ENCODE data around the gene JAZF1. TPM values are rescaled to one million over a fixed set of nuclear protein-coding genes. Genes with fewer than 3 reads are reported as not detected.

JAZF1 gene
- total RNA-seq, 2 donors from 2014 or later, result 9.3 to 37.4 TPM

DNA sequence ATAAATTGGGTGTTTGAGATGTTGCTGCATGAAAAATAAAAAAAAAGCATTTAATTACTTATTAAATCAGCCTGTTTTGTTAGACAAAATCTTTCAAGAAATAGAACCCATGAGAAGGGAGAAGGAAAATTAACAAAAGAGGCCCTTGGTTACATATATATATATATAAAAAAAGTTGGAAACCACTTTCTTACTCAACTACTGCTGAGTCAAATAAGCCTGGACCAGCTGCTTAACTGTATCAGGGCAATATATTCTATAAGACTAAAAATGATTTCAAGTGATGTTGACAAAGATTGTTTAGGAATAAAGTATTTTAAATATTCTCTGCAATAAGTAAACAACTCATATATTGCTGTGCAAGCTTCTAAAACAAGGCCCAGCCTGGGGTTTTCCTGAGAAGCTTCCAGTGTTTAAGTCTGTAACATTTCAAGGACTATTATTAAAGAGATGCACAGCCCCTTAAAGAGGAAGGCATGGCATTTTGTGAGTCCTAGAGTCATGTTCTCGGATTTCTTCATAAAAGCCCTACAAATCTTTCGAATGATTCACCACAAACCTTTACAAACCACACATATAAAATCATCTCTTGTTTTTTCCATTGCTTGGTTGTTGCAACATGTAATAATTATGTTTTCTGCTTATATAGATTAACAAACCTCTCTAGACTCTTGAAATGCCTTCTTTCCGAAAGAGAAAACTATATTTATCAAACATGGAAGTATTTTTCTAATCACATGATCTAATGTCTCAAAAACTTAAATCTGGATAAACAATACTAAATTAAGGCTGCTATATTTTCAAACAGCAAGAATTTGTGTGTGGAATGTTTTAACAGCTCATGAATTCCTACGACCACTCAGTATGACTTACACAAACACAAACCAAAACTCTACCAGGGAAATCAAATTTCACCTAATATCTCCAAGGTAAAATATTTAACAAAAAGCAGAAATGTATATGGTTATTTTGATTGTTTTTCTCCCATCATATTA, 14.3 kb downstream of the JAZF1 start:
- Histone ChIP-seq H3K9me3 (no peaks in the 10 kb centered on the region), H3K4me1 (replicated peaks) (no peaks in the 10 kb centered on the region), H3K36me3 (no peaks in the 10 kb centered on the region), H3K27me3 (replicated peaks; ENCODE audit: insufficient read depth) (no peaks in the 10 kb centered on the region), H3K4me3 (no peak overlapping the region), H3K27ac (no peak overlapping the region)
- DNase-seq (ENCODE audit: low spot score), result no peak
- no peak for TF ChIP-seq POLR2A (IDR thresholded peaks at IDR 0.05)
- WGBS, result 70% methylated on average over 4 of the region's 4 CpGs
- intact Hi-C loops (cut with DNase I), result no loop called here

DNA sequence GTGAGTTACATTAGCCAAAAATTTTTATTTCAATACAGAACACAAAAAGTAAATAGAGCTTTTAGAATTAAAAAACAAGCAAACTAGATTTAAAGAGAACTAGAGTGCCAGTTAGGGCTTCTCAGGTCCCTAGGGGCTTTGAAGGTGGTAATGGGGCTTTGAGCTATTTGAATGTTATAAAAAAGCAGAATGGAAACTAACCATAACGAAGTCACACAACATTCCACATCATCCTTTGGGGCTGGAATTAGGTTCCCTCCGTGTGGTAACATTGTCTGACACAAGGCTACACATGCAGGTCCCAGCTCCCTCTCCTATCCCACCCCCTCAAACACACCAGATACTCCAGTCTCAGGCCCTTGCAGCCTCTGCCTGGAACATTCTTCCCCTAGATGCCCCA, 15.3 kb downstream of the JAZF1 start:
- DNase-seq (ENCODE audit: low spot score), result no peak
- H3K27me3 ChIP-seq (replicated peaks; ENCODE audit: insufficient read depth), result no peaks in the 10 kb centered on the region
- no peaks in the 10 kb centered on the region for H3K4me1 ChIP-seq (replicated peaks)
- H3K27ac ChIP-seq, result no peak overlapping the region
- TF ChIP-seq, protein P1, sequence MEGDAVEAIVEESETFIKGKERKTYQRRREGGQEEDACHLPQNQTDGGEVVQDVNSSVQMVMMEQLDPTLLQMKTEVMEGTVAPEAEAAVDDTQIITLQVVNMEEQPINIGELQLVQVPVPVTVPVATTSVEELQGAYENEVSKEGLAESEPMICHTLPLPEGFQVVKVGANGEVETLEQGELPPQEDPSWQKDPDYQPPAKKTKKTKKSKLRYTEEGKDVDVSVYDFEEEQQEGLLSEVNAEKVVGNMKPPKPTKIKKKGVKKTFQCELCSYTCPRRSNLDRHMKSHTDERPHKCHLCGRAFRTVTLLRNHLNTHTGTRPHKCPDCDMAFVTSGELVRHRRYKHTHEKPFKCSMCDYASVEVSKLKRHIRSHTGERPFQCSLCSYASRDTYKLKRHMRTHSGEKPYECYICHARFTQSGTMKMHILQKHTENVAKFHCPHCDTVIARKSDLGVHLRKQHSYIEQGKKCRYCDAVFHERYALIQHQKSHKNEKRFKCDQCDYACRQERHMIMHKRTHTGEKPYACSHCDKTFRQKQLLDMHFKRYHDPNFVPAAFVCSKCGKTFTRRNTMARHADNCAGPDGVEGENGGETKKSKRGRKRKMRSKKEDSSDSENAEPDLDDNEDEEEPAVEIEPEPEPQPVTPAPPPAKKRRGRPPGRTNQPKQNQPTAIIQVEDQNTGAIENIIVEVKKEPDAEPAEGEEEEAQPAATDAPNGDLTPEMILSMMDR (IDR thresholded peaks at IDR 0.05), result no peak
- TF ChIP-seq POLR2A (IDR thresholded peaks at IDR 0.05), result no peak
- no peak for TF ChIP-seq POLR2AphosphoS5 (IDR thresholded peaks at IDR 0.05)
- H3K4me3 ChIP-seq, result no peak overlapping the region
- 73% methylated on average over 2 of the region's 2 CpGs for WGBS
- H3K9me3 ChIP-seq, result no peaks in the 10 kb centered on the region
- H3K36me3 ChIP-seq, result no peaks in the 10 kb centered on the region
- intact Hi-C loops (cut with DNase I), result no loop called here

DNA sequence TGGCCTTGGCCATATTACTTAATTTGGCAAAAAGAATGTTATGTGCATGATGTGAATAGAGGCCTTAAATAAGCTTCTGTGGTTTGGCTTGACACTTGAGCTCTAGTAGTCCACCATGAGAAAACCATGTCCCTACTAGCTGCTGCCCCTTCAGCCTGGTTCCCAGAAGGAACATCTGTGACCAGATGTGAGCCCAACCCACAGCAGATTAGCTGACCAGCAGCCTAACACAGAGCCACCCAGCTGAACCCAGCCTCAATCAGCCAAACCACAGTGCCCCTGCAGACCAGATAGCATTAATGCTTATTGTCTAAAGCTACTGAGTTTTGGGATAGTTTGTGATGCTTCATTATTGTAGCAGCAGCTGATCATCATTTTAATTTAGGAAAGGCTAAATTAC, 16.6 kb downstream of the JAZF1 start:
- no peaks in the 10 kb centered on the region for H3K27me3 ChIP-seq (replicated peaks; ENCODE audit: insufficient read depth)
- no peaks in the 10 kb centered on the region for H3K36me3 ChIP-seq
- DNase-seq (ENCODE audit: low spot score), result no peak
- H3K4me1 ChIP-seq (replicated peaks), result no peaks in the 10 kb centered on the region
- no peak for TF ChIP-seq POLR2A (IDR thresholded peaks at IDR 0.05)
- TF ChIP-seq POLR2AphosphoS5 (IDR thresholded peaks at IDR 0.05), result no peak
- TF ChIP-seq, protein P1 (IDR thresholded peaks at IDR 0.05), result no peak
- H3K9me3 ChIP-seq, result no peaks in the 10 kb centered on the region
- intact Hi-C loops (cut with DNase I), result no loop called here
- no peak overlapping the region for H3K4me3 ChIP-seq
- no peak overlapping the region for H3K27ac ChIP-seq

DNA sequence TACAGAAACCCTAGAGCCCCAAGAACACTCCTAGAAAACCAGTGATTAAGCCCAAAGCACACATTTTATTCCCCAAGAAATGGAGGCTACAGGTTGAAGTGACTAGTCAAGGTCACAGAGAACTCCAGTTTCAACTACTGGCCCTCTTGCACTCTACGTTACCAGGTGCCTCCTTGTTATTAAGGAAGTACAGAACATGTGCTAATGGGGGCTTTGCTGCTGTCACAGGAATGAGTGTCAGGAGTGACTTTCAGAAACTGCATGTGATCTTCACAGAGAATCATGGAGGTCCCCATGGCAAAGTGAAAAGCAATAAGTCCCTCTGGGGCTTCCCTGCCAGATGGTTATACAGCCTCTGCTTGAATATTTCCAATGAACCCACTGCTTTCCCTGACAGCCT, 19.3 kb downstream of the JAZF1 start:
- Histone ChIP-seq H3K27me3 (replicated peaks; ENCODE audit: insufficient read depth) (no peaks in the 10 kb centered on the region), H3K27ac (no peak overlapping the region), H3K36me3 (no peaks in the 10 kb centered on the region), H3K4me1 (replicated peaks) (no peaks in the 10 kb centered on the region), H3K9me3 (no peaks in the 10 kb centered on the region), H3K4me3 (no peak overlapping the region)
- no peak for DNase-seq (ENCODE audit: low spot score)
- TF ChIP-seq, protein P1 (IDR thresholded peaks at IDR 0.05), result no peak
- TF ChIP-seq POLR2A (IDR thresholded peaks at IDR 0.05), result no peak
- TF ChIP-seq POLR2AphosphoS5 (IDR thresholded peaks at IDR 0.05), result no peak
- intact Hi-C loops (cut with DNase I), result no loop called here
- 91% methylated on average over 1 of the region's 1 CpG for WGBS

DNA sequence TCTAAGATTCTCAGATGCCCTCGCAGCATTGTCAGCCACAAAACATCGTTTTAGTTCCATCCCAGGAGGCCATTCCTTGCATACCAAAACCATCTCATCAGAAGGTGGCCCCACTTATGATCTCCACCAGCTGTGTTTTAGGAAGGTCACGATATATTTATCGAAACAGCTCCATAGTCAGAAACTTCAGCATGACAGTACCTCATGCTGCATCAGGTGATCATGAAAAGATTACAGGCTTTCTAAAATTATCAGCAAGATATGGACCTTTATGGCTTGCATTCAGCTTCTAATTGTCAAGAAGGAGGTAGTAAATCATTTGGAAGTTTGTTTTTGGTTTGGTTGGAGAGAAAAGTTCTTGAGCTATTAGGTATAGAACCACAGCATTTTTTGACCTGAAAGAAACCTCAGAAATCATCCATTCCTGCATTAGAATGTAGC, 20.0 kb downstream of the JAZF1 start:
- Histone ChIP-seq H3K36me3 (no peaks in the 10 kb centered on the region), H3K4me1 (replicated peaks) (no peaks in the 10 kb centered on the region), H3K27ac (no peak overlapping the region), H3K9me3 (no peaks in the 10 kb centered on the region), H3K27me3 (replicated peaks; ENCODE audit: insufficient read depth) (no peaks in the 10 kb centered on the region), H3K4me3 (no peak overlapping the region)
- WGBS, result 69% methylated on average over 4 of the region's 4 CpGs
- intact Hi-C loops (cut with DNase I), result no loop called here
- no peak for DNase-seq (ENCODE audit: low spot score)
- no peak for TF ChIP-seq POLR2AphosphoS5 (IDR thresholded peaks at IDR 0.05)
- no peak for TF ChIP-seq POLR2A (IDR thresholded peaks at IDR 0.05)
- TF ChIP-seq, protein P1 (IDR thresholded peaks at IDR 0.05), result no peak

Measured in prostate gland (tissue), 2 donors.